WTC11 (cell line): Measurements from ENCODE around the gene MTX2.

ENCODE experiments used
- ATF2 ChIP-seq: sonication (generic); formaldehyde crosslinking; IDR thresholded peaks from 2 replicates; pipeline ENCODE4 v1.8.1; 2022; ENCODE audit warnings: low read depth, missing genetic modification reagents, borderline replicate concordance
- CREB1 ChIP-seq: sonication (generic); formaldehyde crosslinking; IDR thresholded peaks from 2 replicates; pipeline ENCODE4 v1.8.0; 2023; ENCODE audit warnings: mild to moderate bottlenecking, missing genetic modification reagents
- CTCF ChIP-seq: fragments of 200-600 bp; IDR thresholded peaks from 2 replicates; pipeline ENCODE4 v1.8.0; 2022; ENCODE audit warnings: antibody characterized with exemption
- NFE2L1 ChIP-seq: sonication (generic); formaldehyde crosslinking; IDR thresholded peaks from 2 replicates; pipeline ENCODE4 v1.8.1; 2023; ENCODE audit warnings: missing genetic modification reagents
- TCF7 ChIP-seq: sonication (generic); formaldehyde crosslinking; IDR thresholded peaks from 2 replicates; pipeline ENCODE4 v1.8.0; 2022; ENCODE audit warnings: mild to moderate bottlenecking, low read depth, missing genetic modification reagents, moderate library complexity
- TEAD4 ChIP-seq: sonication (generic); formaldehyde crosslinking; IDR thresholded peaks from 2 replicates; pipeline ENCODE4 v1.8.0; 2022; ENCODE audit warnings: mild to moderate bottlenecking, missing genetic modification reagents

GRCh38 chr2:176370467-176371171, 101.4 kb downstream of the MTX2 start:
- TF ChIP-seq CTCF: no peak
- no peak for TF ChIP-seq TCF7 (CRISPR knock-in tag)
- TF ChIP-seq NFE2L1 (CRISPR knock-in tag): no peak
- no peak for TF ChIP-seq TEAD4
- TF ChIP-seq CREB1 (CRISPR knock-in tag): no peak
- no peak for TF ChIP-seq ATF2 (CRISPR knock-in tag)
